Thyroid gland (tissue), 4 donors: Measurements from ENCODE around the gene KLHDC7B.

Experiments used
- POLR2A ChIP-seq, 2 donors: fragments of 450-650 bp; IDR thresholded peaks; one replicate each; pipeline ENCODE4 v1.6.1; 2017; ENCODE audit warnings: antibody characterized with exemption in 2 of 2, mild to moderate bottlenecking in 2 of 2, moderate library complexity in 1 of 2
- TF ChIP-seq, protein P1 (sequence below), 6 experiments: fragments of 200-600 bp in 3 of 6; fragments of 450-650 bp in 3 of 6; sonication (generic) in 3 of 6; IDR thresholded peaks; one replicate each; pipeline ENCODE4 v1.5.1; 2016 to 2019; ENCODE audit warnings: antibody characterized with exemption in 6 of 6, mild to moderate bottlenecking in 2 of 6, inconsistent platforms in 1 of 6, moderate library complexity in 1 of 6

DNA sequence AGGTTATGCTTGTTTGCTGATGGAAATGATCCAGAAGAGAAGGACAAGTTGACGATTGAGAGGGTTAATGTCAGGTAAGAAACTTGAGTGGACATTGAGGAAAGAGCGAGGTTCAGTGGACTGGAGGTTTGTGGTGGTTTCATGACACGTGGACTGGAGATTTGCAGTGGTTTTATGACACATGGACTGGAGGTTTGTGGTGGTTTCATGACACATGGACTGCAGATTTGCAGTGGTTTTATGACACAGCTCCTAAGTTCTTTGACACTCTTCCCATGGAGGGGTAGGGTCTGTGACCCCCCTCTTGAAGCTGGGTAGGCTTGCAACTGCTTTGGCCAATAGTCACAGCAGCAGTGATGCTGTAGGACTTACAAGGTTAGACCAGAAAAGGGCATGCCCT is 49.5 kb downstream of the KLHDC7B start:
- TF ChIP-seq, protein P1, sequence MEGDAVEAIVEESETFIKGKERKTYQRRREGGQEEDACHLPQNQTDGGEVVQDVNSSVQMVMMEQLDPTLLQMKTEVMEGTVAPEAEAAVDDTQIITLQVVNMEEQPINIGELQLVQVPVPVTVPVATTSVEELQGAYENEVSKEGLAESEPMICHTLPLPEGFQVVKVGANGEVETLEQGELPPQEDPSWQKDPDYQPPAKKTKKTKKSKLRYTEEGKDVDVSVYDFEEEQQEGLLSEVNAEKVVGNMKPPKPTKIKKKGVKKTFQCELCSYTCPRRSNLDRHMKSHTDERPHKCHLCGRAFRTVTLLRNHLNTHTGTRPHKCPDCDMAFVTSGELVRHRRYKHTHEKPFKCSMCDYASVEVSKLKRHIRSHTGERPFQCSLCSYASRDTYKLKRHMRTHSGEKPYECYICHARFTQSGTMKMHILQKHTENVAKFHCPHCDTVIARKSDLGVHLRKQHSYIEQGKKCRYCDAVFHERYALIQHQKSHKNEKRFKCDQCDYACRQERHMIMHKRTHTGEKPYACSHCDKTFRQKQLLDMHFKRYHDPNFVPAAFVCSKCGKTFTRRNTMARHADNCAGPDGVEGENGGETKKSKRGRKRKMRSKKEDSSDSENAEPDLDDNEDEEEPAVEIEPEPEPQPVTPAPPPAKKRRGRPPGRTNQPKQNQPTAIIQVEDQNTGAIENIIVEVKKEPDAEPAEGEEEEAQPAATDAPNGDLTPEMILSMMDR (IDR thresholded peaks at IDR 0.05): no peak
- no peak for TF ChIP-seq POLR2A (IDR thresholded peaks at IDR 0.05)
